Psoas muscle (tissue), 8 donors: ENCODE data around the gene THBS3. TPM values are rescaled to one million over a fixed set of nuclear protein-coding genes. Genes with fewer than 3 reads are reported as not detected.
"Not testable (repeated sequence)": the region's sequence is repeated elsewhere in the genome, so short reads cannot be mapped to it uniquely, and the experiment has no call there.

Experiments used
- ATAC-seq, 4 donors: fragments of 200-7000 bp; cut with Tn5 transposase; one replicate each; pipeline ENCODE4 v1.9.1; 2020; ENCODE audit warnings: moderate library complexity in 3 of 4, mild to moderate bottlenecking in 2 of 4
- DNase-seq, 2 donors: peaks; one replicate each; pipeline ENCODE4 v3.0.0-alpha.2; 2020
- H3K27ac ChIP-seq: fragments of 200-600 bp; one replicate; pipeline ENCODE4 v1.8.0; 2022
- H3K27me3 ChIP-seq, 3 donors: fragments of 200-600 bp in 1 of 3; one replicate each; pipeline versions ENCODE4 v1.6.1 to v1.8.0; 2013 to 2022; ENCODE audit warnings: low read length in 2 of 3, mild to moderate bottlenecking in 2 of 3, moderate library complexity in 1 of 3; ENCODE audit not compliant: insufficient read depth in 3 of 3
- H3K36me3 ChIP-seq, 2 donors: fragments of 200-600 bp in 1 of 2; one replicate each; pipeline versions ENCODE4 v1.6.1 to v1.8.0; 2013 to 2022; ENCODE audit warnings: low read depth in 1 of 2, mild to moderate bottlenecking in 1 of 2, moderate library complexity in 1 of 2; ENCODE audit not compliant: insufficient read depth in 1 of 2
- H3K4me1 ChIP-seq: fragments of 200-600 bp; one replicate; pipeline ENCODE4 v1.8.0; 2022
- H3K4me3 ChIP-seq: fragments of 200-600 bp; one replicate; pipeline ENCODE4 v1.8.0; 2022; ENCODE audit warnings: mild to moderate bottlenecking
- H3K9me3 ChIP-seq: fragments of 200-600 bp; one replicate; pipeline ENCODE4 v1.8.0; 2022
- CTCF ChIP-seq: fragments of 200-600 bp; IDR thresholded peaks from one replicate; pipeline ENCODE4 v1.8.0; 2022; ENCODE audit warnings: antibody characterized with exemption
- WGBS, 3 donors: extraction: QIAGEN DNeasy Blood & Tissue Kit; methylation state at CpG; one replicate each; pipeline versions ENCODE4 v1.1.6 to v1.1.7; 2013; 5-methylcytosine and 5-hydroxymethylcytosine counted together
- intact Hi-C, 2 donors: fragments of 100-400 bp; cut with DNase I; formaldehyde crosslinking; loops; one replicate each; pipeline versions ENCODE4 v1.11.0 to v1.14.2; 2022
- polyA plus RNA-seq, 3 donors: library from polyadenylated mRNA; stranded (reverse); fragments of 200-250 nt; gene quantifications; one replicate each; pipeline ENCODE4 v1.2.3, GENCODE V29; 2013
- total RNA-seq, 4 donors: library from RNA; stranded (reverse); fragmentation: NEBNext Ultra II Directional in 2 of 4; extraction: Animal tissue kit (Norgen Biotek cat#: 25700) in 2 of 4; gene quantifications; one replicate each; pipeline versions ENCODE4 v1.2.1 to v1.2.4, GENCODE V29; 2021 to 2023
- donor health status: healthy with polysubstance abuse.
- donor health status: DM: no; HTN: no; CAD: no; lungs with moderate emphysema.
- donor health status: Bipolar disorder and iron deficiency.
- donor health status: healthy.
- donor health status: DM: yes; HTN: yes; CAD: no.
- donor health status: DM: no; HTN: no; CAD: no.
- donor health status: DM: no; HTN: no; CAD: no.
- donor health status: DM: yes; HTN: yes; CAD: no.

THBS3 gene
- total and polyA plus RNA-seq, 7 donors: 2.8 to 8.1 (median 3.5) TPM

- Histone ChIP-seq H3K27ac (peak overlapping the region; percentile 84), H3K27me3 (no peaks in the 10 kb centered on the region), H3K36me3 (no peaks in the 10 kb centered on the region), H3K4me1 (no peaks in the 10 kb centered on the region), H3K4me3 (peak overlapping the region; percentile 79), H3K9me3 (no peaks in the 10 kb centered on the region)
- ATAC-seq (peak; percentile 98 to 99 (median 98)), DNase-seq (peak; percentile 98)
- TF ChIP-seq CTCF: no peak
- WGBS, 3 donors: 1 to 2% (median 1%) methylated on average over 42 of the region's 42 CpGs
- intact Hi-C loops: loop anchor here (1.0 to 5.0 kb wide), 2 partner anchors 21 to 50 kb away; no protein-coding TSS in a partner anchor
Observed at GRCh38 chr1:155227261-155228095, 19.8 kb upstream of the THBS3 start.

GRCh38 chr1:155226910-155227260 lies 19.2 kb upstream of the THBS3 start:
- intact Hi-C loops: loop anchor here (1.0 to 5.0 kb wide), 2 partner anchors 21 to 50 kb away; no protein-coding TSS in a partner anchor
- peak; percentile 56 to 77 for DNase-seq
- WGBS, 3 donors: 0% methylated on average over 19 of the region's 19 CpGs

DNA sequence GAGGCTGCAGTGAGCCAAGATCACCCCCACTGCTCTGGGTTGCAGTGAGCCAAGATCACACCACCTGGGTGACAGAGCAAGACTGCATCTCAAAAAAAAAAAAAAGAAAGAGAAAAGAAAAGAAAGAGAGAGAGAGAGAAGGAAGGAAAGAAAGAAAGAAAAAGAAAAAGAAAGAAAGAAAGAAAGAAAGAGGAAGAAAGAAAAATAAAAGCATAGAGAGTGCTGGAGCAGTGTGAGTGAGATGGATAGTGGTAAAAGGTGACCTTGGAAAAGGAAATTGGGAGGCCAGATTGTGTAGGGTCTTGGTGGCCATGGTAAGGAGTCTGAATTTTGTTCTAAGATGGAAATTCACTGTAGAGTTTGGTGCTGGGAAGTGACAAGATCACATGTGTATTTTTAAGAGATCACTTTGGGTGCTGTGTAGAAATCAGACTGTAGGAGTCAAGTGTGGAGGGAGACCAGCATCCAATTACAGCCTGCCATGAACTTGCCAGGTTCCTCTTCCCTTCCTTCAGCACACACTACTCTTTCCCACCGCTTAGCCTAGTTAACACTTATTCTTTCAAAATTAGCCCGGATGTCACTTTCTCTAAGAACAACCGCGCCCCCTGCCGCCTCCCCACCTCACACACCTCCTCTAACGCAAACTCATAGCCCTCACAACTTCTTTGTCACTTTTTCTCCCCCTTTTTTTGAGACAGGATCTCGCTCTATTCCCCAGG lies 18.7 kb upstream of the THBS3 start:
- peak; percentile 42 for TF ChIP-seq CTCF
- intact Hi-C loops: loop anchor here (5.0 kb wide), 1 partner anchor 49 kb away; no protein-coding TSS in a partner anchor
- Histone ChIP-seq H3K36me3 (no peaks in the 10 kb centered on the region), H3K9me3 (no peaks in the 10 kb centered on the region), H3K27me3 (no peaks in the 10 kb centered on the region), H3K27ac (peak overlapping the region; percentile 84), H3K4me1 (no peaks in the 10 kb centered on the region), H3K4me3 (peak overlapping the region; percentile 79)
- 0 to 1% (median 1%) methylated on average over 7 of the region's 7 CpGs for WGBS, 3 donors
- ATAC-seq (peak; percentile 32 to 67 (median 44)), DNase-seq (peak; percentile 73 to 84)

More at GRCh38 chr1:155226910-155227260, 19.2 kb upstream of the THBS3 start:
- H3K27ac ChIP-seq: peak overlapping the region; percentile 84
- no peaks in the 10 kb centered on the region for H3K36me3 ChIP-seq
- ATAC-seq: peak; percentile 59 to 75 (median 65)
- no peaks in the 10 kb centered on the region for H3K4me1 ChIP-seq
- TF ChIP-seq CTCF: no peak
- H3K27me3 ChIP-seq: no peaks in the 10 kb centered on the region
- no peaks in the 10 kb centered on the region for H3K9me3 ChIP-seq
- peak overlapping the region; percentile 79 for H3K4me3 ChIP-seq

GRCh38 chr1:155225404-155225759 lies 17.7 kb upstream of the THBS3 start:
- not testable (repeated sequence) for H3K36me3 ChIP-seq, H3K9me3 ChIP-seq, H3K27ac ChIP-seq, H3K4me1 ChIP-seq, ATAC-seq, H3K27me3 ChIP-seq, H3K4me3 ChIP-seq, DNase-seq
- intact Hi-C loops: loop anchor here (5.0 kb wide), 1 partner anchor 48 kb away; no protein-coding TSS in a partner anchor
- 95 to 97% (median 97%) methylated on average over 7 to 8 of the region's 8 CpGs for WGBS, 3 donors

- DNase-seq (no peak), ATAC-seq (no peak)
- H3K27ac ChIP-seq: no peak overlapping the region
- H3K36me3 ChIP-seq: no peaks in the 10 kb centered on the region
- no peaks in the 10 kb centered on the region for H3K27me3 ChIP-seq
- intact Hi-C loops: no loop called here
- peaks cover 5% of the 10 kb centered on the region for H3K4me1 ChIP-seq
- no peak overlapping the region for H3K4me3 ChIP-seq
- TF ChIP-seq CTCF: no peak
- 84 to 87% (median 85%) methylated on average over 7 of the region's 7 CpGs for WGBS, 3 donors
- no peaks in the 10 kb centered on the region for H3K9me3 ChIP-seq
Observed at GRCh38 chr1:155223047-155223446, 15.3 kb upstream of the THBS3 start.

- H3K9me3 ChIP-seq, DNase-seq, H3K27me3 ChIP-seq, H3K4me1 ChIP-seq, H3K4me3 ChIP-seq, H3K27ac ChIP-seq, intact Hi-C loops, H3K36me3 ChIP-seq, ATAC-seq: not testable (repeated sequence)
- WGBS, 3 donors: 87 to 90% (median 88%) methylated on average over 10 of the region's 10 CpGs
Observed at GRCh38 chr1:155220211-155220965, 12.7 kb upstream of the THBS3 start.
